CD14-positive monocyte (primary cell): ENCODE measurements around the gene ARFGAP3. TPM values are rescaled to one million over a fixed set of nuclear protein-coding genes. Genes with fewer than 3 reads are reported as not detected.

ENCODE experiments used
- DNase-seq, 3 donors: peaks; one replicate each; pipeline ENCODE4 v3.0.0-alpha.2; 2011 to 2022
- H2AFZ ChIP-seq: 2 replicates; pipeline ENCODE4 v1.6.0; 2012; ENCODE audit warnings: mild to moderate bottlenecking, low read depth, low read length, inconsistent platforms; ENCODE audit not compliant: insufficient read depth, poor library complexity, severe bottlenecking
- H3K27ac ChIP-seq, 2 donors: 1 replicate in 1 of 2; 2 replicates in 1 of 2; pipeline ENCODE4 v1.5.1; 2012 to 2013; ENCODE audit warnings: low read length in 2 of 2, control low read depth in 1 of 2, inconsistent platforms in 1 of 2, low read depth in 1 of 2, mild to moderate bottlenecking in 1 of 2
- H3K27me3 ChIP-seq, 2 donors: one replicate each; pipeline versions ENCODE4 v1.6.0 to v1.6.1; 2011 to 2013; ENCODE audit warnings: low read length in 2 of 2; ENCODE audit not compliant: control insufficient read depth in 2 of 2, insufficient read depth in 2 of 2
- H3K36me3 ChIP-seq, 2 donors: replicated peaks in 1 of 2; 1 replicate in 1 of 2; 2 replicates in 1 of 2; pipeline versions ENCODE4 v1.5.1 to v1.6.1; 2012 to 2013; ENCODE audit warnings: low read length in 2 of 2, control low read depth in 1 of 2, inconsistent platforms in 1 of 2, mild to moderate bottlenecking in 1 of 2; ENCODE audit not compliant: insufficient read depth in 2 of 2, control insufficient read depth in 1 of 2
- H3K4me1 ChIP-seq, 2 donors: 1 replicate in 1 of 2; 2 replicates in 1 of 2; pipeline versions ENCODE4 v1.5.1 to v1.6.1; 2012 to 2013; ENCODE audit warnings: low read length in 2 of 2, control low read depth in 1 of 2, inconsistent platforms in 1 of 2, mild to moderate bottlenecking in 1 of 2, moderate library complexity in 1 of 2; ENCODE audit not compliant: insufficient read depth in 2 of 2, control insufficient read depth in 1 of 2
- H3K4me2 ChIP-seq: replicated peaks from 2 replicates; pipeline ENCODE3; 2012; ENCODE audit warnings: low read length, moderate library complexity, mild to moderate bottlenecking; ENCODE audit not compliant: poor library complexity, severe bottlenecking; ENCODE audit errors: extremely low read depth
- H3K4me3 ChIP-seq, 3 experiments: fragments of 200-600 bp in 1 of 3; sonication (generic) in 1 of 3; replicated peaks in 1 of 3; 1 replicate in 2 of 3; 2 replicates in 1 of 3; pipeline ENCODE4 v1.5.1; 2011 to 2013; ENCODE audit warnings: low read length in 3 of 3, mild to moderate bottlenecking in 3 of 3, control low read depth in 2 of 3, low read depth in 2 of 3, inconsistent platforms in 1 of 3, moderate library complexity in 1 of 3
- H3K79me2 ChIP-seq: 2 replicates; pipeline ENCODE4 v1.6.0; 2012; ENCODE audit warnings: mild to moderate bottlenecking, control low read depth, inconsistent platforms, low read length, moderate library complexity; ENCODE audit not compliant: insufficient read depth
- H3K9ac ChIP-seq: 2 replicates; pipeline ENCODE4 v1.6.0; 2017; ENCODE audit warnings: low read length, mild to moderate bottlenecking; ENCODE audit not compliant: insufficient read depth, poor library complexity, severe bottlenecking
- H3K9me3 ChIP-seq, 2 donors: replicated peaks in 1 of 2; 1 replicate in 1 of 2; 2 replicates in 1 of 2; pipeline versions ENCODE4 v1.5.1 to v1.6.1; 2012 to 2013; ENCODE audit warnings: low read length in 2 of 2, control low read depth in 1 of 2; ENCODE audit not compliant: control insufficient read depth in 1 of 2, insufficient read depth in 1 of 2
- H4K20me1 ChIP-seq: 2 replicates; pipeline ENCODE4 v1.6.0; 2012; ENCODE audit warnings: mild to moderate bottlenecking, low read length, control low read depth, moderate library complexity; ENCODE audit not compliant: insufficient read depth
- H3K27ac Mint-ChIP-seq, 7 donors: one replicate each; pipeline ENCODE4 v1.8.0; 2020; ENCODE audit warnings: mild to moderate bottlenecking in 7 of 7, mixed read lengths in 7 of 7, moderate library complexity in 6 of 7, inconsistent platforms in 2 of 7
- H3K27me3 Mint-ChIP-seq, 3 donors: one replicate each; pipeline ENCODE4 v1.8.0; 2021 to 2022; ENCODE audit warnings: low read depth in 3 of 3, mild to moderate bottlenecking in 3 of 3, mixed read lengths in 3 of 3, moderate library complexity in 3 of 3, inconsistent platforms in 1 of 3
- H3K36me3 Mint-ChIP-seq, 2 donors: one replicate each; pipeline ENCODE4 v1.8.0; 2020; ENCODE audit warnings: mixed read lengths in 2 of 2, inconsistent platforms in 1 of 2, mild to moderate bottlenecking in 1 of 2
- H3K4me1 Mint-ChIP-seq: one replicate; pipeline ENCODE4 v1.8.0; 2020; ENCODE audit warnings: mild to moderate bottlenecking, mixed read lengths
- H3K4me3 Mint-ChIP-seq, 2 donors: one replicate each; pipeline ENCODE4 v1.8.0; 2020; ENCODE audit warnings: mild to moderate bottlenecking in 2 of 2, mixed read lengths in 2 of 2, moderate library complexity in 1 of 2
- H3K9me3 Mint-ChIP-seq, 7 donors: one replicate each; pipeline ENCODE4 v1.8.0; 2020 to 2022; ENCODE audit warnings: mixed read lengths in 7 of 7, mild to moderate bottlenecking in 6 of 7, moderate library complexity in 6 of 7, inconsistent platforms in 2 of 7
- WGBS: methylation state at CpG from one replicate; pipeline ENCODE4 v1.1.5; 2013; ENCODE audit warnings: missing lambda C conversion rate; ENCODE audit not compliant: insufficient coverage; 5-methylcytosine and 5-hydroxymethylcytosine counted together
- intact Hi-C, 2 donors: fragments of 100-400 bp; cut with micrococcal nuclease; formaldehyde crosslinking; loops; one replicate each; pipeline versions ENCODE4 v1.15.0 to v1.15.1; 2023
- polyA plus RNA-seq, 3 donors: library from polyadenylated mRNA; depleted of rRNA in 1 of 3; unstranded in 2 of 3; stranded (reverse) in 1 of 3; fragments of 300-500 nt in 2 of 3; fragments of >200 nt in 1 of 3; fragmentation: Illumina TruSeq in 2 of 3; gene quantifications; 1 replicate in 2 of 3; 2 replicates in 1 of 3; pipeline ENCODE4 v1.2.3, GENCODE V29; 2012 to 2021
- TF ChIP-seq, protein P1 (sequence below): fragments of 200-600 bp; IDR thresholded peaks from one replicate; pipeline ENCODE4 v1.8.0; 2022; ENCODE audit warnings: antibody characterized with exemption, mild to moderate bottlenecking

ARFGAP3 gene
- polyA plus RNA-seq, 3 donors = 22.3 to 38.7 (median 34.8) TPM

DNA sequence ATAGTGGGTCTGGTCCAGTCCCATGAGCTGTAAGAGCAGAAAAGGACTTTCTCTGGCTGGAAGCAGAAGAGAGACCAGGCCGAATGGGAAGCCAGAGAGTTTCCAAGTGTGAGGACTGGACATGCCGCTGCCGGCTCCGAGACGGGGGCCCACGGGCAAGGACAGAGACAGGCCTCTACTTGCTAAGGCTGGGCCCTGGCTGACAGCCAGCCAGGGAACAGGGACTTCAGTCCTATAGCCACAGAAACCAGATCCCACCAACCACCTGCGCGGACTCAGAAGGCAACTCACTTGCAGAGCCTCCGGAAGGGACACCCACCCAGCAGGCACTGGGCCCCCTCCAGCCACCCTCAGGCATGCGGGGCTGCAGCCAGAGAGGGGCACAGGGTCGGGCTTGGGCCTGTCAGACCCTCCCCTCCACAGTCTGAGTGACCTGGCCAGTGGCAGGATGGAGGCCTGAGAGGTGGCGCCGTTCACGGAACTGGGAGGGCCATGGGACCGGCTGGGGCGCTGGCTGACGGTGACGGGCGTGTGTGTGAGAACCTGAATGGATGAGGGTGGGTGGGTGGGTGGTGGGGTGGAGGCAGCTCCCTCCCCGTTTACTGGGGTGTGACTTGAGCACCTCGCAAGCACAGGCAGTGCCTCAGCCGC, 88.6 kb downstream of the ARFGAP3 start:
- Histone ChIP-seq H3K27me3 (no peaks in the 10 kb centered on the region), H3K4me3 (no peak overlapping the region), H3K36me3 (no peaks in the 10 kb centered on the region), H3K9me3 (no peaks in the 10 kb centered on the region), H4K20me1 (no peaks in the 10 kb centered on the region), H3K4me1 (peaks cover 5 to 7% of the 10 kb centered on the region in 2 donors), H2AFZ (no peak overlapping the region), H3K79me2 (no peaks in the 10 kb centered on the region), H3K27ac (no peak overlapping the region), H3K9ac (no peak overlapping the region), H3K4me2 (no peak overlapping the region)
- Mint-ChIP-seq H3K36me3 (no peaks in the 10 kb centered on the region), H3K9me3 (no peaks in the 10 kb centered on the region), H3K4me1 (peaks cover 19% of the 10 kb centered on the region), H3K4me3 (no peak overlapping the region), H3K27ac (peak overlapping the region in 1 of 7 donors; percentile 73), H3K27me3 (peaks cover 5 to 9% (median 8%) of the 10 kb centered on the region in 3 donors)
- intact Hi-C loops = no loop called here
- WGBS = 98% methylated on average over 8 of the region's 22 CpGs
- DNase-seq = no peak
- TF ChIP-seq, protein P1, sequence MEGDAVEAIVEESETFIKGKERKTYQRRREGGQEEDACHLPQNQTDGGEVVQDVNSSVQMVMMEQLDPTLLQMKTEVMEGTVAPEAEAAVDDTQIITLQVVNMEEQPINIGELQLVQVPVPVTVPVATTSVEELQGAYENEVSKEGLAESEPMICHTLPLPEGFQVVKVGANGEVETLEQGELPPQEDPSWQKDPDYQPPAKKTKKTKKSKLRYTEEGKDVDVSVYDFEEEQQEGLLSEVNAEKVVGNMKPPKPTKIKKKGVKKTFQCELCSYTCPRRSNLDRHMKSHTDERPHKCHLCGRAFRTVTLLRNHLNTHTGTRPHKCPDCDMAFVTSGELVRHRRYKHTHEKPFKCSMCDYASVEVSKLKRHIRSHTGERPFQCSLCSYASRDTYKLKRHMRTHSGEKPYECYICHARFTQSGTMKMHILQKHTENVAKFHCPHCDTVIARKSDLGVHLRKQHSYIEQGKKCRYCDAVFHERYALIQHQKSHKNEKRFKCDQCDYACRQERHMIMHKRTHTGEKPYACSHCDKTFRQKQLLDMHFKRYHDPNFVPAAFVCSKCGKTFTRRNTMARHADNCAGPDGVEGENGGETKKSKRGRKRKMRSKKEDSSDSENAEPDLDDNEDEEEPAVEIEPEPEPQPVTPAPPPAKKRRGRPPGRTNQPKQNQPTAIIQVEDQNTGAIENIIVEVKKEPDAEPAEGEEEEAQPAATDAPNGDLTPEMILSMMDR = no peak

DNA sequence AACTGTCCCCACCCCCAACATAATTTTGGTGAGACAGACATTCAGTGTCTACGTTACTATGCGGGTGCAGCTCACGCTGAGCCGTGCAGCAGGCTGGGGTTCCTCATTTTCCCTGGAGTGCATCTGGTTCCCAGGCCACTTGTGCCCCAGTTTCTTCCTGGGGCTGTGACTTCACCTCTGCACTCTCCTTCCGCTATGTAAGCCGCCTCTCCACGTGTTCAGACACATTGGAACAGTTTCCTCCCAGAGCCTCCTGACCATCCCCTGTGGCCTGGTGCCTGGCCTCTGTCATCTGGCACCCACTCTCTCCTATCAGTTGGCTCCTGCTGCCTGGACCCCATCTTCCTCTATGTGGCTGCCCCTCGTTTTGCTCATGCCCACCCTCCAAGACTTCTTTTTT, 90.2 kb downstream of the ARFGAP3 start:
- peak overlapping the region in 1 of 2 donors; percentile 43 for H3K4me3 Mint-ChIP-seq
- H3K4me1 Mint-ChIP-seq = peaks cover 16% of the 10 kb centered on the region
- no peaks in the 10 kb centered on the region for H3K9me3 ChIP-seq
- H3K36me3 ChIP-seq = no peaks in the 10 kb centered on the region
- H3K27ac ChIP-seq = no peak overlapping the region
- H3K79me2 ChIP-seq = no peaks in the 10 kb centered on the region
- 4% methylated on average over 7 of the region's 8 CpGs for WGBS
- TF ChIP-seq, protein P1 = no peak
- no peak overlapping the region for H3K4me3 ChIP-seq
- no peaks in the 10 kb centered on the region for H3K27me3 ChIP-seq
- H2AFZ ChIP-seq = no peak overlapping the region
- intact Hi-C loops = no loop called here
- H4K20me1 ChIP-seq = no peaks in the 10 kb centered on the region
- H3K4me2 ChIP-seq = no peak overlapping the region
- peak; percentile 18 to 70 (median 44) for DNase-seq
- H3K36me3 Mint-ChIP-seq = no peaks in the 10 kb centered on the region
- H3K9me3 Mint-ChIP-seq = no peaks in the 10 kb centered on the region
- peaks cover 5 to 7% of the 10 kb centered on the region in 2 donors for H3K4me1 ChIP-seq
- peak overlapping the region in 3 of 7 donors; percentile 26 to 51 (median 46) for H3K27ac Mint-ChIP-seq
- peaks cover 2 to 6% (median 2%) of the 10 kb centered on the region in 3 donors for H3K27me3 Mint-ChIP-seq
- H3K9ac ChIP-seq = no peak overlapping the region
